SH-SY5Y (cell line): Measurements from ENCODE around the gene PYCR2.

Experiments
- GATA2 ChIP-seq: IDR thresholded peaks from 2 replicates; pipeline ENCODE4 v1.6.1; 2011; ENCODE audit warnings: mild to moderate bottlenecking, low read depth, low read length
- GATA3 ChIP-seq: IDR thresholded peaks from 2 replicates; pipeline ENCODE4 v1.6.1; 2011; ENCODE audit warnings: low read depth, mild to moderate bottlenecking, low read length, moderate library complexity

DNA sequence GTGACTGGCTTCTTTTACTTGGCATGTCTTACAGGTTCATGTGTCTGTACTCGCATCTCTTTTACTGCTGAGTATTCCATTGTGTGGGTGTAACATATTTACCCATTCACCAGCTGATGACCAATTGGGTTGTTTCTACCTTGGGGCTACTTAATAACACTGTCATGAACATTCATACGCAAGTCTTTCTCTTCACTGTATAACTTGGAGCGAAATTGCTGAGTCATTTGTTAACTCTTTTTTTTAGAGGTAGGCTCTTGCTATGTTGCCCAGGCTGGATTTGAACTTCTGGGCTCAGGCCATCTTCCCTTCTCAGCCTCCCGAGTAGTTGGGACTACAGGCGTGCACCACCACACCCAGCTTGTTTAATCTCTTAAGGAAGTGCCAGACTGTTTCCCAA, 6.5 kb downstream of the PYCR2 start:
- TF ChIP-seq GATA2 (no peak), GATA3 (no peak)
